Prostate gland (tissue), 2 donors: ENCODE results near the gene ARL15. TPM values are rescaled to one million over a fixed set of nuclear protein-coding genes. Genes with fewer than 3 reads are reported as not detected.

Source experiments
- DNase-seq: peaks from one replicate; pipeline ENCODE4 v3.0.0-alpha.2; 2019; ENCODE audit warnings: low spot score
- H3K27ac ChIP-seq, 2 donors: fragments of 200-600 bp; sonication (generic); 2 replicates each; pipeline ENCODE4 v1.5.1; 2017 to 2019
- H3K27me3 ChIP-seq: fragments of 200-600 bp; sonication (generic); replicated peaks from 2 replicates; pipeline ENCODE4 v1.5.1; 2019; ENCODE audit not compliant: insufficient read depth
- H3K36me3 ChIP-seq, 2 donors: fragments of 200-600 bp; sonication (generic); 1 replicate in 1 of 2; 2 replicates in 1 of 2; pipeline versions ENCODE4 v1.5.1 to v1.8.1; 2017 to 2019
- H3K4me1 ChIP-seq: fragments of 200-600 bp; sonication (generic); replicated peaks from 2 replicates; pipeline ENCODE4 v1.5.1; 2019
- H3K4me3 ChIP-seq, 2 donors: fragments of 200-600 bp; sonication (generic); 2 replicates each; pipeline ENCODE4 v1.5.1; 2017 to 2019
- H3K9me3 ChIP-seq: fragments of 200-600 bp; sonication (generic); 2 replicates; pipeline ENCODE4 v1.5.1; 2017
- CTCF ChIP-seq, 4 experiments: fragments of 200-600 bp in 2 of 4; fragments of 450-650 bp in 2 of 4; sonication (generic) in 2 of 4; IDR thresholded peaks; 1 replicate in 3 of 4; 2 replicates in 1 of 4; pipeline ENCODE4 v1.5.1; 2016 to 2019; ENCODE audit warnings: antibody characterized with exemption in 4 of 4, mild to moderate bottlenecking in 2 of 4, moderate library complexity in 2 of 4
- POLR2A ChIP-seq: fragments of 450-650 bp; IDR thresholded peaks from one replicate; pipeline ENCODE4 v1.6.1; 2016; ENCODE audit warnings: antibody characterized with exemption, mild to moderate bottlenecking
- POLR2AphosphoS5 ChIP-seq: sonication (generic); formaldehyde crosslinking; IDR thresholded peaks from one replicate; pipeline ENCODE4 v1.6.1; 2017; ENCODE audit warnings: antibody characterized with exemption
- WGBS: methylation state at CpG from one replicate; pipeline ENCODE4 v1.1.5; 2018; 5-methylcytosine and 5-hydroxymethylcytosine counted together
- intact Hi-C: fragments of 100-400 bp; cut with DNase I; formaldehyde crosslinking; loops from one replicate; pipeline ENCODE4 v1.14.2; 2022
- total RNA-seq, 2 donors: library from RNA; depleted of rRNA; stranded (reverse); fragments of >200 nt; gene quantifications; one replicate each; pipeline ENCODE4 v1.1.0, GENCODE V29; 2016

ARL15 gene
- total RNA-seq, 2 donors from 2014 or later, result 16.1 to 38.4 TPM

- H3K4me3 ChIP-seq, result no peak overlapping the region
- TF ChIP-seq POLR2A (no peak), POLR2AphosphoS5 (no peak), CTCF (IDR thresholded peaks at IDR 0.05) (no peak)
- no peak overlapping the region for H3K27ac ChIP-seq
- intact Hi-C loops, result no loop called here
- H3K9me3 ChIP-seq, result no peaks in the 10 kb centered on the region
- 67% methylated on average over 3 of the region's 3 CpGs for WGBS
- H3K27me3 ChIP-seq, result no peaks in the 10 kb centered on the region
- no peak for DNase-seq
- no peaks in the 10 kb centered on the region for H3K4me1 ChIP-seq
- H3K36me3 ChIP-seq, result no peaks in the 10 kb centered on the region
Measured at GRCh38 chr5:54278036-54278830, 32.1 kb downstream of the ARL15 start.

GRCh38 chr5:54276048-54276447 is 34.3 kb downstream of the ARL15 start:
- Histone ChIP-seq H3K9me3 (no peaks in the 10 kb centered on the region), H3K4me1 (no peaks in the 10 kb centered on the region), H3K27ac (no peak overlapping the region), H3K36me3 (no peaks in the 10 kb centered on the region), H3K27me3 (no peaks in the 10 kb centered on the region), H3K4me3 (no peak overlapping the region)
- DNase-seq, result no peak
- WGBS, result 97% methylated on average over 1 of the region's 1 CpG
- TF ChIP-seq CTCF (IDR thresholded peaks at IDR 0.05) (no peak), POLR2A (no peak), POLR2AphosphoS5 (no peak)
- intact Hi-C loops, result no loop called here

- Histone ChIP-seq H3K4me3 (no peak overlapping the region), H3K27ac (no peak overlapping the region), H3K27me3 (no peaks in the 10 kb centered on the region), H3K9me3 (no peaks in the 10 kb centered on the region), H3K4me1 (no peaks in the 10 kb centered on the region), H3K36me3 (no peaks in the 10 kb centered on the region)
- no peak for DNase-seq
- TF ChIP-seq POLR2AphosphoS5 (no peak), CTCF (IDR thresholded peaks at IDR 0.05) (no peak), POLR2A (no peak)
- intact Hi-C loops, result no loop called here
- 89% methylated on average over 4 of the region's 4 CpGs for WGBS
Measured at GRCh38 chr5:54275361-54275760, 35.0 kb downstream of the ARL15 start.

GRCh38 chr5:54274944-54275343 is 35.4 kb downstream of the ARL15 start:
- no peak for DNase-seq
- TF ChIP-seq POLR2AphosphoS5 (no peak), CTCF (IDR thresholded peaks at IDR 0.05) (no peak), POLR2A (no peak)
- Histone ChIP-seq H3K4me3 (no peak overlapping the region), H3K27ac (no peak overlapping the region), H3K27me3 (no peaks in the 10 kb centered on the region), H3K36me3 (no peaks in the 10 kb centered on the region), H3K9me3 (no peaks in the 10 kb centered on the region), H3K4me1 (no peaks in the 10 kb centered on the region)
- WGBS, result 92% methylated on average over 2 of the region's 2 CpGs
- intact Hi-C loops, result no loop called here

GRCh38 chr5:54273715-54274114 is 36.7 kb downstream of the ARL15 start:
- Histone ChIP-seq H3K4me1 (no peaks in the 10 kb centered on the region), H3K27me3 (no peaks in the 10 kb centered on the region), H3K4me3 (no peak overlapping the region), H3K36me3 (no peaks in the 10 kb centered on the region), H3K27ac (no peak overlapping the region), H3K9me3 (no peaks in the 10 kb centered on the region)
- 84% methylated on average over 6 of the region's 6 CpGs for WGBS
- intact Hi-C loops, result no loop called here
- DNase-seq, result no peak
- TF ChIP-seq POLR2A (no peak), POLR2AphosphoS5 (no peak), CTCF (IDR thresholded peaks at IDR 0.05) (no peak)
